Keratinocyte (primary cell): ENCODE measurements around the gene E2F8. TPM values are rescaled to one million over a fixed set of nuclear protein-coding genes. Genes with fewer than 3 reads are reported as not detected.

Experiments used
- DNase-seq: peaks from one replicate; pipeline ENCODE4 v3.0.0-alpha.2; 2011; ENCODE audit warnings: low read depth, missing footprints, low spot score
- FAIRE-seq: peaks from 2 replicates; lab custom pipeline; 2011; peaks lifted over from hg19 to GRCh38; lab: Jason Lieb, UNC
- H2AFZ ChIP-seq: 2 replicates; pipeline ENCODE4 v1.6.0; 2012; ENCODE audit warnings: low read length, control low read depth, inconsistent platforms; ENCODE audit not compliant: control insufficient read depth
- H3K27ac ChIP-seq: 2 replicates; pipeline ENCODE4 v1.5.1; 2011; ENCODE audit warnings: low read length; ENCODE audit not compliant: control insufficient read depth, insufficient read depth
- H3K27me3 ChIP-seq: 3 replicates; pipeline ENCODE4 v1.6.0; 2011; ENCODE audit warnings: low read length; ENCODE audit not compliant: control insufficient read depth, insufficient read depth; ENCODE audit errors: extremely low read depth
- H3K36me3 ChIP-seq, 2 experiments: 2 replicates in 1 of 2; 3 replicates in 1 of 2; pipeline ENCODE4 v1.5.1; 2011; ENCODE audit warnings: low read length in 2 of 2, mild to moderate bottlenecking in 1 of 2; ENCODE audit not compliant: control insufficient read depth in 2 of 2, insufficient read depth in 2 of 2; ENCODE audit errors: extremely low read depth in 1 of 2
- H3K4me1 ChIP-seq: 3 replicates; pipeline ENCODE4 v1.5.1; 2011; ENCODE audit warnings: low read length; ENCODE audit not compliant: control insufficient read depth, insufficient read depth; ENCODE audit errors: extremely low read depth
- H3K4me2 ChIP-seq: 3 replicates; pipeline ENCODE4 v1.6.0; 2011; ENCODE audit warnings: low read depth, low read length; ENCODE audit not compliant: control insufficient read depth, insufficient read depth; ENCODE audit errors: extremely low read depth
- H3K4me3 ChIP-seq, 3 experiments: fragments of 200-600 bp in 1 of 3; sonication (generic) in 1 of 3; 2 replicates in 2 of 3; 3 replicates in 1 of 3; pipeline ENCODE4 v1.5.1; 2011 to 2016; ENCODE audit warnings: low read length in 3 of 3, mild to moderate bottlenecking in 3 of 3, control low read depth in 2 of 3, inconsistent platforms in 1 of 3, low read depth in 1 of 3, mixed read lengths in 1 of 3, mixed run types in 1 of 3, moderate library complexity in 1 of 3; ENCODE audit not compliant: control insufficient read depth in 2 of 3, insufficient read depth in 2 of 3; ENCODE audit errors: extremely low read depth in 1 of 3
- H3K79me2 ChIP-seq: 2 replicates; pipeline ENCODE4 v1.6.0; 2012; ENCODE audit warnings: low read length; ENCODE audit not compliant: control insufficient read depth, insufficient read depth
- H3K9ac ChIP-seq: 3 replicates; pipeline ENCODE4 v1.6.0; 2011; ENCODE audit warnings: low read length; ENCODE audit not compliant: control insufficient read depth, insufficient read depth; ENCODE audit errors: extremely low read depth
- H3K9me1 ChIP-seq: 3 replicates; pipeline ENCODE4 v1.6.0; 2011; ENCODE audit warnings: low read length; ENCODE audit not compliant: control insufficient read depth, insufficient read depth; ENCODE audit errors: extremely low read depth
- H3K9me3 ChIP-seq: 2 replicates; pipeline ENCODE4 v1.5.1; 2012; ENCODE audit warnings: low read depth, low read length; ENCODE audit not compliant: control insufficient read depth
- H4K20me1 ChIP-seq: 3 replicates; pipeline ENCODE4 v1.6.0; 2011; ENCODE audit warnings: low read length; ENCODE audit not compliant: control insufficient read depth, insufficient read depth; ENCODE audit errors: extremely low read depth
- CTCF ChIP-seq, 3 experiments: IDR thresholded peaks in 1 of 3; conservative IDR thresholded peaks in 1 of 3; optimal IDR thresholded peaks in 1 of 3; 2 replicates in 2 of 3; 3 replicates in 1 of 3; pipeline versions ENCODE3 to v1.5.1; 2011; ENCODE audit warnings: low read length in 3 of 3, mild to moderate bottlenecking in 3 of 3, moderate library complexity in 2 of 3, control low read depth in 1 of 3, inconsistent platforms in 1 of 3; ENCODE audit not compliant: insufficient read depth in 2 of 3; ENCODE audit errors: extremely low read depth in 1 of 3
- EZH2 ChIP-seq: IDR thresholded peaks from one replicate; pipeline ENCODE4 v1.6.1; 2012; ENCODE audit warnings: inconsistent platforms, mild to moderate bottlenecking, low read length, moderate library complexity
- dilution Hi-C: fragments of 300-500 bp; cut with MboI; formaldehyde crosslinking; loops from one replicate; pipeline ENCODE4 v1.7.0; 2020; ENCODE audit warnings: low sequenced_read_pairs; ENCODE audit not compliant: extremely low pct_ligation_motif_present
- polyA plus RNA-seq, 5 experiments: library from polyadenylated mRNA; depleted of rRNA in 3 of 5; stranded (reverse) in 3 of 5; stranded (forward) in 1 of 5; unstranded in 1 of 5; fragments of >200 nt; gene quantifications; 1 replicate in 1 of 5; 2 replicates in 3 of 5; 3 replicates in 1 of 5; pipeline versions ENCODE4 v1.2.1 to v1.2.3, GENCODE V29; 2011 to 2012; ENCODE audit warnings: missing spikeins in 2 of 5, low read depth in 1 of 5, low replicate concordance in 1 of 5

Gene E2F8
- polyA plus RNA-seq, 1 donor (not counting 4 experiments of a cell fraction or from before 2014, with no cell fraction given), result 2.0 TPM

GRCh38 chr11:19216021-19216420 lies 24.7 kb downstream of the E2F8 start:
- Histone ChIP-seq H3K9me1 (no peaks in the 10 kb centered on the region), H3K9ac (no peak overlapping the region), H2AFZ (no peak overlapping the region), H3K4me3 (no peak overlapping the region), H3K4me1 (peaks cover 34% of the 10 kb centered on the region), H3K9me3 (no peaks in the 10 kb centered on the region), H3K27me3 (no peaks in the 10 kb centered on the region), H4K20me1 (no peaks in the 10 kb centered on the region), H3K27ac (no peak overlapping the region), H3K79me2 (no peaks in the 10 kb centered on the region), H3K36me3 (no peaks in the 10 kb centered on the region), H3K4me2 (no peak overlapping the region)
- DNase-seq, result no peak
- TF ChIP-seq EZH2 (no peak), CTCF (optimal IDR thresholded peaks at IDR 0.05 in 1 of 3, IDR thresholded peaks at IDR 0.05 in 1 of 3, conservative IDR thresholded peaks at IDR 0.05 in 1 of 3; ENCODE audit: extremely low read depth in 1 of 3, insufficient read depth in 2 of 3, low read length in 3 of 3) (no peak)
- no peak for FAIRE-seq
- dilution Hi-C loops, result no loop called here

- H3K9ac ChIP-seq, result no peak overlapping the region
- peaks cover 2% of the 10 kb centered on the region for H3K4me1 ChIP-seq
- no peaks in the 10 kb centered on the region for H3K9me3 ChIP-seq
- dilution Hi-C loops, result no loop called here
- no peak overlapping the region for H3K4me2 ChIP-seq
- no peaks in the 10 kb centered on the region for H4K20me1 ChIP-seq
- H2AFZ ChIP-seq, result no peak overlapping the region
- peaks cover 5% of the 10 kb centered on the region for H3K27me3 ChIP-seq
- no peaks in the 10 kb centered on the region for H3K9me1 ChIP-seq
- TF ChIP-seq EZH2, result no peak
- TF ChIP-seq CTCF (optimal IDR thresholded peaks at IDR 0.05 in 1 of 3, IDR thresholded peaks at IDR 0.05 in 1 of 3, conservative IDR thresholded peaks at IDR 0.05 in 1 of 3; ENCODE audit: extremely low read depth in 1 of 3, insufficient read depth in 2 of 3, low read length in 3 of 3), result peak in 1 of 3 experiments; percentile 6
- FAIRE-seq, result no peak
- no peak overlapping the region for H3K4me3 ChIP-seq
- no peak for DNase-seq
- H3K36me3 ChIP-seq, result no peaks in the 10 kb centered on the region
- H3K79me2 ChIP-seq, result no peaks in the 10 kb centered on the region
- H3K27ac ChIP-seq, result no peak overlapping the region
These were observed 31.0 kb downstream of the E2F8 start for GRCh38 chr11:19209617-19210370.
